Measurements from ENCODE around the gene C4B.

Gene C4B

GRCh38 chr6:32082935-32083334 is 68.3 kb downstream of the C4B start:
- peak; percentile 38 for DNase-seq (ENCODE audit: low spot score)

- DNase-seq (ENCODE audit: low spot score) = no peak
Observed at GRCh38 chr6:32083812-32084768, 69.5 kb downstream of the C4B start.

- no peak for DNase-seq (ENCODE audit: low spot score)
Observed at GRCh38 chr6:32084780-32085179, 70.2 kb downstream of the C4B start.
